ENCODE measurements around the gene SUV39H2.
"Not testable (repeated sequence)": the region's sequence is repeated elsewhere in the genome, so short reads cannot be mapped to it uniquely, and the experiment has no call there.

Gene SUV39H2

DNA sequence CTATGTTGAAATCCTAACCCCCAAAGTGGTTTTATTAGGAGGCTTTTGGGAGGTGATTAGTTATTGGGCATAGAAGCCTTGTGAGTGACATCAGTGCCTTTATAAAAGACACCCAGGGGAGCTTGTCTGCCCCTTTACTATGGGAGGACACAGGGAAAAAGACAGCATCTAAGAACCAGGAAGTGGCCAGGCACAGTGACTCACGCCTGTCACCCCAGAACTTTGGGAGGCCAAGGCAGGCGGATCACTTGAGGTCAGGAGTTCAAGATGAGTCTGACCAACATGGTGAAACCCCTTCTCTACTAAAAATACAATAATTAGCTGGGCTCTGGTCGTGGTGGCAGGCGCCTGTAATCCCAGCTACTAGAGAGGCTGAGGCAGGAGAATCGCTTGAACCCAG is 60.3 kb downstream of the SUV39H2 start:
- not testable (repeated sequence) for DNase-seq (ENCODE audit: low read depth)

DNA sequence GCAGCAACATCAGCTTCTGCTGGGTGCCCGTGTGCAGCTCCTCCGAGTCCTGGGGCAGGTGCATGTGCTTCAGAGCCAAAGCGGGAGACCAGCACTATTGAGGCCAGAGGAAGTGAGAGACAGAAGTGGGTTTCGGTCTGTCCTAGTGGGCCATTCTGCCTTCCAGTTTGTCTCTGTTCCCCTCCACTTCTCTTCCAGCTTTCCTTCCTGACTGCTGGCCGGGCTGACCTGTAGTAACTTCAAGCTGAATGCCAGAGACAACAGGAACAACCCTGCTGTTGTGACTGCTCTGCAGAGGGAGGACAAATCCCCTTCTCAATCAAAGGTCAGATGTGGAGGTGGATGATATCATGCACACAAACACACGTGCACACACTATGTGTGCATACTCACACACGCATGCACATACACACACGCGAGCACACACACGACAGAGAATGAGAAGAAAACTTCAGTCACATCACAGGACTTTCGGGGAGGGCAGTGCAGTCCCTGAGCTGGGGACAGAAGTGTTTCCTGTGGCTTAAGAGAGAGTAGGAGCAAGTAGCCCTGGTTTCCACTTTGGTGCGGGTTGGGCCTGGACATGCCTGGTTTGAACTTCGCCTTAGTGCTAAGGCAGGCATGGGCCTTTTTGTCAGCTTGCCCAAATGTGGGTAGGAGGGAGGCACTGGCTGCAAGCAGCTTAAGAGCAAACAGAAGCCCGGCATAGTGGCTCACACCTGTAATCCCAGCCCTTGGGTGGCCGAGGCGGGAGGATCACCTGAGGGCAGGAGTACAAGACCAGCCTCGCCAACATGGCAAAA is 63.7 kb downstream of the SUV39H2 start:
- DNase-seq (ENCODE audit: low read depth), result not testable (repeated sequence)

DNA sequence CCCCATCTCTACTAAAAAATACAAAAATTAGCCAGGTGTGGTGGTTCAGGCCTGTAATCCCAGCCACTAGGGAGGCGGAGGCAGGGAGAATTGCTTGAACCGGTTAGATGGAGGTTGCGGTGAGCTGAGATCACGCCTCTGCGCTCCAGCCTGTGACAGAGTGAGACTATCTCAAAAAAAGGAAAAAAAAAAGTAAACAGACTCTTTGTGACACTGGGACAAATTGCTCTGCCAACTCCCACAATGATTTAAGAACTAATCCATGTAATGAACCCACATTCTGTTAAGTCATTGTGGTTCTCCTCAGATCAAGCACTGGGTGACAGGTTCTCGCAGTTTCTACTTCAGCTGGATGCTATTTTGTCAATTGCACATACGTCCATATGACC is 64.3 kb downstream of the SUV39H2 start:
- not testable (repeated sequence) for DNase-seq (ENCODE audit: low read depth)

DNA sequence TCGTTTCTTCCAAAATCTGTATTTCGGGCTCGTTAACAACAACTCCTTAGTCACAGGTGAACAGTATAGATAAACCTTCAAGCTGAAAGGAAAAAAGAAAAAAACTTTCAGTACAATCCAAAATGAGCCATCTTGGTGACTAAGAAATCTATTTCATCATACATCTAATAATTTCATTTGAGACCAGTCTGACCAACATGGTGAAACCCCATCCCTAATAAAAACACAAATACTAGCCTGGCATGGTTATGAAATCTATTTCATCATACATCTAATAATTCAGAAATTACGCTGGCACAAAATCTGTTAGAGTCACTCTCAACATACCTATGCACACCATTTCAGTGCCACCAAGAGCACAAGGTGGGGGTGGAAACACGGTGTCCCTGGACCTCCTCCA is 66.4 kb downstream of the SUV39H2 start:
- DNase-seq (ENCODE audit: low read depth), result no peak

DNA sequence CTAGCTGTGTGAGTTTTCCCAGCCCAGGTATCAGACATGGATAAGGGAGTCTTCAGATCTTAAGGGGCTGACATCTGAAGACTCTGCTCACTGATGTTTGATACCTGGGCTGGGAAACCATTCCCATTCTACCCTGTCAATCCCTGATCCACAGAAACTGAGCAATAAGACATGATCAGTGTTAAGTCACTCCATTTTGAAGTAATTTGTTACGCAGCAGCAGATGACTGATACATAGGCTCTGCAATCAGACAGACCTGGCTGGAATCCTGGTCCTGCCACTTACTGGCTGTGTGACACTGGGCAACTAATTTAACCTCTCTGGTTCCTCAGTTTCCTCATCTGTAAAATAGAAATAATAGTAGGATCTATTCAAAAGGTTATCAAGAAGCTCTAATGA is 68.6 kb downstream of the SUV39H2 start:
- no peak for DNase-seq (ENCODE audit: low read depth)

DNA sequence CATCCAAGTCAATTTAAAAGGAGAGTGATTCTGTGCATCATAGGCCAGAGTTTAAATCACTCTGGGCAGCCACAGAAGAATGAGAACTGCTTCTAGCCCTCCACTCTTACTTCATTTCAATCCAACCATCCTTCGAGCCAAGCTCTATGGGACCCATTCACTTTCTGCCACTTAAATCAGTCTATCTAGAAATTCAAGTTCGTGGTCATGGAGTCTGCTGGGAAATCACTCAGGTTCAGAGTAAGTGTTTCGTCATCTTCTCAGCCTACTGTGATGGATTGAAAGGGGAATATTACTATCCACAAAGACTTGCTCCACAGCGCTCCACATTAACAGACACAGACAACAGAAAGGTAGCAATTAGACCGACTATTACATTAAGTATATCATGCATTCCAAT is 70.6 kb downstream of the SUV39H2 start:
- DNase-seq (ENCODE audit: low read depth), result no peak

DNA sequence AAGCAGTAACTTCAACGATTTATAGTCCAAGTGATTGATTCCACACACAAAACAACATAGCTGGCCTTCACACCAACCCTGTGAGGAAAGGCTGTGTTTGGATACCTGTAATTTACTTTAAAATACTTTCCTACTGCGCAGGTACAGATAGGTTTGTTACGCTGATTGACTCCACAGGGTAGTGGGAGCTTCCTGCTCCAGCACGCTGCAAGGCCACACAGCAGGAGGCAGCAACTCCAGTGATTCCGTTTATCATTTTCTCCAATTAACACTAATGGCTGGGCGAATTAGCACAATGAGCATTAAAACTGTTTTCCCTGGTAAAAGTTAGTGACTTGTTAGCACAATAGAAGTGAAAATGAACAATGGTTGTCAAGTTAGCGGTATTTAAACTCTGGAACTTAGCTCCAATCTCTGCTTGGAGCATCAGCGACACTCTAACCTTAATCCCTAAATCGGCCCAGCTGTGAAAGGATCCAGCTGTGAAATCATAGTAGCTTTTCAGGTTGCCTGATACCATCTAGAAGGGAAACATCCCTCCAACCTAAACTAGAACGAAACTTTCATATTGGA is 74.3 kb downstream of the SUV39H2 start:
- no peak for DNase-seq (ENCODE audit: low read depth)

DNA sequence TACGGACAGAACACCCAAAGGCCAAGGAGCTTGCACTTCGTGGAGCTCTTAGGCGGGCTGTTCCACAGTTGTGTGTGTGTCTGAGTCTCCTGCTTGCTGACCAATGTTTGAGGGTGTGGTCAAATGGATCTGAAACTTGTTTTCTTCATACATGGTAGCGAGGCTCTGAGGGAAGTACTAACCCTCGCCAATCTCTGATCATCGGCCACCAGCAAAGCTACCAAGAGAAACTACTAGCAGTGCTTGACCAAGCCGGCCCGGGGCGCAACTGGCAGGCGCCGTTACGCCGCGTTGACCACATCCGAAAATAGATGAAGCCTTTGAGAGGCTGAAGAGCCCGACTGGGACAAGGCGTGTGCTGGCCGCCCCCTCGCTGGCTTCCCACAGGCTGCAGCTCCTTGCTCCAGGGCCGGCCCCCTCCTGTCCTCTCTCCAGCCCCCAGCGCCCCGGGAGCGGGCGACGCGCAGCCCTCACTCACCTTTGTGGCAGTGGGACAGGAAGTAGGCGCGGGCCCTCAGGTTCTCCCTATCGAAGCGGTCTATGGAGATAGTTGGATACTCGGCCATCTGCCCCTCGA is 74.8 kb downstream of the SUV39H2 start:
- DNase-seq (ENCODE audit: low read depth), result no peak

Data from activated gamma-delta T cell treated with anti-CD3 and anti-CD28 coated beads, Interleukin-2, amount 50 U/mL, for 16 hours (primary cell).